HG03095 (cell line): ENCODE measurements around the gene ATG101.
"Not testable (repeated sequence)": the region's sequence is repeated elsewhere in the genome, so short reads cannot be mapped to it uniquely, and the experiment has no call there.

Experiments used
- ATAC-seq: cut with Tn5 transposase; IDR thresholded peaks from one replicate; pipeline ENCODE4 v1.9.1; 2021; ENCODE audit warnings: moderate library complexity; ENCODE audit not compliant: unreplicated experiment

Gene ATG101

GRCh38 chr12:52097045-52097666 is 27.4 kb downstream of the ATG101 start:
- no peak for ATAC-seq

GRCh38 chr12:52104431-52105089 is 34.8 kb downstream of the ATG101 start:
- ATAC-seq = not testable (repeated sequence)

- ATAC-seq = not testable (repeated sequence)
These were observed 46.7 kb downstream of the ATG101 start for GRCh38 chr12:52116222-52117125.

- ATAC-seq = peak; percentile 25
These were observed 48.2 kb downstream of the ATG101 start for GRCh38 chr12:52117806-52118475.

GRCh38 chr12:52119398-52120254 is 49.8 kb downstream of the ATG101 start:
- ATAC-seq = no peak

- ATAC-seq = no peak
These were observed 51.4 kb downstream of the ATG101 start for GRCh38 chr12:52120951-52121823.

- no peak for ATAC-seq
These were observed 52.2 kb downstream of the ATG101 start for GRCh38 chr12:52121824-52122539.

GRCh38 chr12:52122540-52122871 is 52.7 kb downstream of the ATG101 start:
- ATAC-seq = no peak

GRCh38 chr12:52122904-52123303 is 53.1 kb downstream of the ATG101 start:
- ATAC-seq = no peak

GRCh38 chr12:52123487-52124186 is 53.9 kb downstream of the ATG101 start:
- ATAC-seq = no peak

GRCh38 chr12:52125476-52125900 is 55.7 kb downstream of the ATG101 start:
- no peak for ATAC-seq

GRCh38 chr12:52126050-52126604 is 56.3 kb downstream of the ATG101 start:
- ATAC-seq = no peak
